DOHH2 (cell line): Measurements from ENCODE around the gene NPAP1.

Source experiments
- EZH2phosphoT487 ChIP-seq: fragments of 200-600 bp; sonication (generic); IDR thresholded peaks from 2 replicates; pipeline ENCODE4 v1.6.1; 2017; ENCODE audit warnings: borderline replicate concordance, mild to moderate bottlenecking, antibody characterized with exemption, low read length, moderate library complexity, mixed read lengths
- TF ChIP-seq, protein P1 (sequence below): fragments of 200-600 bp; sonication (generic); IDR thresholded peaks from one replicate; pipeline ENCODE4 v1.5.1; 2014; ENCODE audit warnings: antibody characterized with exemption, mild to moderate bottlenecking, low read depth, low read length; ENCODE audit not compliant: poor library complexity, severe bottlenecking

DNA sequence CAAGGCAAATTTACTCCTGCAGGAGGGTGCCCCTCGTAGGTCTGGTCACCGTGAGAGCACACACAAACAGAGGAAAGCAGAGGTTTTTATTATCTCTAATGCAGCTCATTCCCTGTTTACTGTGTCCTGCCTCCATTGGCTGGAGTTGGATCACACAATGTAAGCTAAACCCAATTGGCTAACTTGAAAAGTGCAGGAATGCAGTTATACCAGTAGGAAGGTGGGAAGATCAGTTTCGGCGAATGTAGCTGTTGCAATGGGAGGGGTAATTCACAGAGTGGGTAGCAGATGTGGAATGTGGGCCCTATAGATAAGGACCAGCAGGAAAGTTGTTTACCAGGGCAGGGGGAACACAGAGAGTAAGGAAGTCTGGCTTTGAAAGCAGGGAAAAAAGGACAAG is 42.5 kb upstream of the NPAP1 start:
- TF ChIP-seq, protein P1, sequence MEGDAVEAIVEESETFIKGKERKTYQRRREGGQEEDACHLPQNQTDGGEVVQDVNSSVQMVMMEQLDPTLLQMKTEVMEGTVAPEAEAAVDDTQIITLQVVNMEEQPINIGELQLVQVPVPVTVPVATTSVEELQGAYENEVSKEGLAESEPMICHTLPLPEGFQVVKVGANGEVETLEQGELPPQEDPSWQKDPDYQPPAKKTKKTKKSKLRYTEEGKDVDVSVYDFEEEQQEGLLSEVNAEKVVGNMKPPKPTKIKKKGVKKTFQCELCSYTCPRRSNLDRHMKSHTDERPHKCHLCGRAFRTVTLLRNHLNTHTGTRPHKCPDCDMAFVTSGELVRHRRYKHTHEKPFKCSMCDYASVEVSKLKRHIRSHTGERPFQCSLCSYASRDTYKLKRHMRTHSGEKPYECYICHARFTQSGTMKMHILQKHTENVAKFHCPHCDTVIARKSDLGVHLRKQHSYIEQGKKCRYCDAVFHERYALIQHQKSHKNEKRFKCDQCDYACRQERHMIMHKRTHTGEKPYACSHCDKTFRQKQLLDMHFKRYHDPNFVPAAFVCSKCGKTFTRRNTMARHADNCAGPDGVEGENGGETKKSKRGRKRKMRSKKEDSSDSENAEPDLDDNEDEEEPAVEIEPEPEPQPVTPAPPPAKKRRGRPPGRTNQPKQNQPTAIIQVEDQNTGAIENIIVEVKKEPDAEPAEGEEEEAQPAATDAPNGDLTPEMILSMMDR, result no peak
- TF ChIP-seq EZH2phosphoT487, result no peak
